GM23248 (cell line): ENCODE measurements around the gene RBM47.

Experiments
- EZH2 ChIP-seq: fragments of 200-600 bp; sonication (generic); IDR thresholded peaks from 2 replicates; pipeline ENCODE4 v1.6.1; 2018; ENCODE audit warnings: antibody characterized with exemption, mild to moderate bottlenecking; ENCODE audit not compliant: insufficient read depth, poor library complexity, severe bottlenecking
- EZH2phosphoT487 ChIP-seq: fragments of 200-600 bp; sonication (generic); IDR thresholded peaks from 2 replicates; pipeline ENCODE4 v1.6.1; 2018; ENCODE audit warnings: antibody characterized with exemption, moderate library complexity, mild to moderate bottlenecking, low read depth; ENCODE audit not compliant: insufficient read depth

DNA sequence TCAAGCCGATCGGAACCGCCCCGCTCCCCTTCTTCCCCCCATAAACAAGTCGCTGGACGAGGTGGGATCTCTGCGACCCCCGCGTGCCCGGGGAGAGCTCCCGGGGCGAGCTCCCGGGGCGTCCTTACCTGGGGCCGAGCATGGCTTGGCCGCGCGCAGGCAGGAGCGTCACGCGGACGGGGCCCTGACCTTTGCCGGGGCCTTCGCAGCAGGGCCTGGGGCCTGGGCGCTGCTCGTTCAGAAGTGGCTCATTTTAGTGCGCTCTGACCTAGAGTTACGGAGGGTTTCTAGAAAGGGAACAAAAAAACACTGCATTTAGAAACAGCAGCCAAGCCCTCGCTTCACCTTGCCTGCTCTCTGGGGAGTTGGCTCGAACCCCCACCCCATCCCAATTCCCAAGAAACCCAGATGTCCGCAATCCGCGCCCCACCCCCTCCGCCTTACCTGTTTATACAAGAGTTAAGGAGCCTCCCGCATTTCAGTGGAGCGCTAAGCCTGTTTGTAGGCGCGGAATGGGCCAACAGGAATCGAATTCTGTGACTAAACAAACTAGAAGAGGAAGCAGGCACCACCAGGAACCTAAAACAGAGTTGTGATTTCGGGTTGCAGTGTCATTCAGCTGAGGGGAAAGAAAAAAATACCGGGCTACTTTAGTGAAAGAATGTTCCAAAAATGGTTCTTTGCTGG is 814 bp upstream of the RBM47 start:
- TF ChIP-seq EZH2 (no peak), EZH2phosphoT487 (no peak)
